HG03558 (cell line): ENCODE measurements around the gene ITFG2.
"Not testable (repeated sequence)": the region's sequence is repeated elsewhere in the genome, so short reads cannot be mapped to it uniquely, and the experiment has no call there.

Experiments
- ATAC-seq: cut with Tn5 transposase; IDR thresholded peaks from one replicate; pipeline ENCODE4 v1.9.1; 2021; ENCODE audit warnings: moderate number of reproducible peaks; ENCODE audit not compliant: unreplicated experiment; ENCODE audit errors: extremely low read depth

Gene ITFG2

DNA sequence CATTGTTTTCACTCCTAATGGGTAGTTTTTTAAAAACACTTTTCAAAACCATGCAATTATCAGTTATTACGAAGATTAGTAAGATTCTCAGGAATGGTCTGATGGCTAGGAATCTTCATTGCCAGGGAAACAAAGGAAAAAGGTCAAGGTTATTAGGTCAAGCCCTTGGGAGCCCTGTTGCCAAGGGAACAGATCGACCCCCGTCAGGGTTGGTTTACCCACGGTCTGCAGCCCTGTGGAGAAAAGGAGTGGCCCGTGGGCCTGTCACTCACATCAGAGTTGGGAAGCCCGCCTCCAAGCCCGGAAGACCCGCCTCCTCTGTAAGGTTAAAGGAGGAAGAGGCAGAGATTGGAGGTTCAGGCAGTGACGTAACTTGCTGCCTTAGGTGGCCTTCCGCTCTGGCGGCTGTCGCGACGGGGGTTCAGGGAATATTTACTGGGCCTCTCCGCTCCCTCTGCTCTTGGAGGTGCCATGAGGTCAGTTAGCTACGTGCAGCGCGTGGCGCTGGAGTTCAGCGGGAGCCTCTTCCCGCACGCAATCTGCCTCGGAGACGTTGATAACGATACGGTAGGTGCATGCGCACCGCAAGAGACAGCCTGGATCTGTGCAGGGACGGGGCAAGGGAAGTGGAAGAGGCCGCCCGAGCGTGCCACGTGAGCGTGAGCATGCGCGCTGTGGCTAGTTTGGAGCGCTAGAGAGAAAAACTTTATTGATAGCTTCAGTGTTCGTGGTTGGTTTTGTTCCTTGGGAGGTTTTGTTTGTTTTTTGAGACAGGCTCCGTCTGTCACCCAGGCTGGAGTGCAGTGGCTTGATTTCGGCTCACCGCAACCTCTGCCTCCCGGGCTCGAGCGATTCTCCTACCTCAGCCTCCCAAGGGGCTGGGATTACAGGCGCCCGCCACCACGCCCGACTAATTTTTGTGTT lies at the start of gene ITFG2:
ITFG2 (plus strand) TSS at position 379 of the 924 bp plus-strand sequence; CDS start at position 472, 93 bp downstream.
- peak; percentile 79 for ATAC-seq

GRCh38 chr12:2764398-2764797 lies 48.1 kb upstream of the ITFG2 start:
- ATAC-seq: no peak

DNA sequence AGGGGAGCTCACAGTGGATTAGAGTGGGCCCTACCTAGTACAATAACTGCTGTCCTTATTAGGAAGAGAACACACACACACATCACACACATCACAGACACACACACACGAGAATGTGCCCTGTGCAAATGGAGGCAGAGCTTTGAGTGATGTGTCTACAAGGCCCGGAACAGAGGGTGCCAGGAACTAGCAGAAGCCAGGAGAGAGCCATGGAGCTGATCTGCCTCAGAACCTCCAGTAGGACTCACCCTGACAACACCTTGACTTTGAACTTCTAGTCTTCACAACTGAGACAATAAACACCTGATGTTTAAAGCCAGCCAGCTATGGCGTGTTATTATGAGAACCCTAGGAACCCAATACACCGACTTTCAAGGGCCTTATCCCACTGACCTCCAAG lies 47.4 kb upstream of the ITFG2 start:
- ATAC-seq: no peak

DNA sequence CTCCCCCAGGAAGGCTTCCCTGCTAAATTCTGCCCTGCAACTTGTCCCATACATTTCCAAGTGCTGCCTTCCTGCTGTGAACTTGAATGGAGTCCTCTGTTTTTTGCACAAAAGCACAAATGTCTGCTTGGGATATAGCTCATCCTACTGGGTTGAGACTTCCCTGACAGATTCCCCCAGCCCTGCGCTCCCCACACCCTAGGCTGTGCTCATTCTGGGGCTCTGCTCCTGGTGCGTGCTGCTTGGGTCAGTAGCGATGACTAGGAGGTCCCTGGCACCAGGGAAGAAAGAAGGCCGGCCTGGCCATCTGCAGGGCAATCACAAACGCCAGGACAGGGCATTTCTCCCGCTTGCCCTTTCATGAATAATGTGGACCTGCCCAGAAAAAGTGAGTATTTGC lies 46.9 kb upstream of the ITFG2 start:
- no peak for ATAC-seq

DNA sequence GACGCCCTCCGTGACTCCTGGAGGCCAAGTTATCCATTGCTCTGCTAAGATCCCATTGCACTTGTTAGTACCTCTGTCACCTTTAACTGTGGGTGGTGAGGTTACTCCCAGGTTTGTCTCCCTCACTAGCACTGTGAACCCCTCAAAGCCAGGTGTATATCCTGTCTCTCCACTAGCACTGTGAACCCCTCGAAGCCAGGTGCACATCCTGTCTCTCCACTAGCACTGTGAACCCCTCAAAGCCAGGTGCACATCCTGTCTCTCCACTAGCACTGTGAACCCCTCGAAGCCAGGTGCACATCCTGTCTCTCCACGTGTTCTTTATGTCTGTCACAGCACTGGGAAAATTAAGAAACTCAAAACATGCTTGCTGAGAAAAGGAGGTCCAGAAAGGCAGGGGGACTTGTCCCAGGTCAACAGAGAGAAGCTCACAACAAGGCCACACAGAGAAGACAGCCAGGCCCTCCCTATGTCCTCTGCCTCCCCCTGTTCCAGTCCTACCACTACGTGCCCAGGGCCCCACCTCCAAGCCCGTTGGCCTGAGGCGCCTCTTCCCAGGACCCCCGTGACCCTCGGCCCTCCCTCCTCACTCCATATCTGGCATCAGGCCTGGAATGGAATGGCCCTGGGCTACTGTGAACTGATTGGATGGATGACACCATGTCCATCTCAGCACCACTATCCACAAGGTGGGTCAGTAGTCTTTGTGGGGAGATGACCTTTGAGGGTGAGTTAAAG lies 44.1 kb upstream of the ITFG2 start:
- ATAC-seq: no peak

GRCh38 chr12:2769866-2770533 lies 42.5 kb upstream of the ITFG2 start:
- ATAC-seq: no peak

GRCh38 chr12:2770544-2770943 lies 41.9 kb upstream of the ITFG2 start:
- not testable (repeated sequence) for ATAC-seq

GRCh38 chr12:2772370-2772769 lies 40.1 kb upstream of the ITFG2 start:
- no peak for ATAC-seq

DNA sequence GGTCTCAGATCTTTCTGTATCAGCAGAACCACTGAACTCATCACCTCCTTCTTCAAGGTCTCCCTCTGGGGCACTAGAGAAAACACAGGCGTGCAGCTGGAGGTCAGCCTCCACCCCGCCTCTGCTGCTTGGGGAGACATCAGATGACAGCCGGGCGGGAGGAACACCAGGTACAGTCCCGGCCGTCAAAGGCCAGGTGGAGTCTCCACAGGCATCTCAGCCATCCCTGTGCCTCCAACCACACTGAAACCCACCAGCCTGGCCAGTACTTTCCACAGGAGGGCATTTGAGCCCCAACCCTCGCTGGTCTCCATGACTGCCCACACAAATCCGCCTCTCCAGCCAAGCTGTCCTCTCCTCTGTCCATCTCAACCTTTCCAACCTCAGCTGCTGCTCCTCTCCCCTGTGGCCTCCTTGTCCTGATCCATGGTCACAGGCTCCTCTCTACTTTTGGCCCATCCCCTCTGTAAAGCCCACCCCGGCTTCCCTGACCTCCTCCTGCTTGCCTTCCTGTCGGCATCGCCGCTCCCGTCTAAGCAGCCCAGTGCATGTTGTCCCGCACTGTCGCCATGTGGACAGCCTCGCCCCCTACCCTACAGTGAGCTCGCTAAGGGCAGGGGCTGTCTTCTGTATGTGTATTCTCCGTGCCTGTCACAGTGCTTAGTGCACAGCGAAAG lies 39.1 kb upstream of the ITFG2 start:
- no peak for ATAC-seq

- no peak for ATAC-seq
These were observed 37.0 kb upstream of the ITFG2 start for GRCh38 chr12:2775431-2775830.

DNA sequence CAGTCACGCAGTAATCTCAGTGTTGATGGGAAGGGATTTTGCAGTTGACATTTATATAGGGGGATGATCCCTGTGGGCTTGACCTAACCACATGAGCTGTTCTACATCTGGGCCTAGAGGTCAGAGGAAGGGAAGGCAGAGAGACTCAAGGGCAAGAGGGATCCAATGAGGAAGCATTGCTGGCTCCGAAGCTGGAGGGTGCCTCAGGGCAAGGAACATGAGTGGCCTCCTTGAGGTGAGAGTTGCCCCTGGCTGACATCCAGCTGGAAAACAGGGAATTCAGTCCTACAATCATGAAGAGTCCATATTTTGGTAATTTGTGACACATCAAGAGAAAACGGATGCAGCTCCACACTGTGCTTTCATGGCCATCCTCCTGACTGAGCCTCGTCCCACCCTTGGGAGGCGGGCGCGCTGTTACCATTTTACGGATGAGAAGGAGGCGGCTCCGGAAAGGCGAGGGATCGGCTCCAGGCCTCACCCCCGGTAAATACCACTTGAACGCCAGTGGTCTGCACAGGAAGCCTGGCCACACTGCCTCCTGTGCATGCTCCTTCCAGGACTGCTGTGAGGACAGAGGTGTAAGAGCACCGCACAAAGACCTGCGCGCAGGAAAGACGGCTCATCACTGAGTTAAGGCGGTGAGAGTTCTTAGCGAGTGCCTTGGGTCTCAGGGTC lies 36.2 kb upstream of the ITFG2 start:
- no peak for ATAC-seq

- ATAC-seq: no peak
These were observed 33.2 kb upstream of the ITFG2 start for GRCh38 chr12:2779281-2779680.

DNA sequence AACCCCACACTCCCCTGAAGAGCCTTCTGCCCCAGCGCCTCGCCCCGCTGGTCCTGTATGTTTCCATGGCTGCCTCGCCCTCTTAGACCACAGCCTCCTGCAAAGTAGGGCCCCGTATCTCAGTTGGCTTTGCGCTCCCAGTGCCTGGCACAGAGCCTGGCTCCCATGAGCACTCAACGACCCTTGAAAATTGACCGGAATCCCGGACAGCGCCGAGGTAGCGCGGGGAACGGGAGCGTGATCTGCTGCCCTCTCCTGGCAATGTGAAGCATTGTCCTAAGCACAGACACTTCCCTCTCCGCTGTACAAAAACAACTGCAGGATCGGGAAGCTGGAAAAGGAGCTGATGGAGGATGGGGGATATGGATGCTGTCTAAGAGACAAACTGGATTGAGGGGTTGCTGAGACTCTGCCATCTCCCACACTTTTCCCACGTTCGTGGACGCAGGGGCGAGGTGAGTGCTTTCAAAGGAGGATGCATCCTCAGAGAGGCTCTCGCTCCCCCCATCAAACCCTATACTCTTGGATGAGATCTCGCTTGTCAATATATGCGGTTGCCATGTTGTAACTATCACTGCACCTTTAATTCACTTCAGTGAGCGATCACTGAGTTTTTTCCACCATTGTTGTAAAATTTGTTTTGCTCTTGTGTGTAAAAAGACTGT lies 28.4 kb upstream of the ITFG2 start:
- ATAC-seq: no peak

GRCh38 chr12:2785017-2785416 lies 27.5 kb upstream of the ITFG2 start:
- no peak for ATAC-seq

DNA sequence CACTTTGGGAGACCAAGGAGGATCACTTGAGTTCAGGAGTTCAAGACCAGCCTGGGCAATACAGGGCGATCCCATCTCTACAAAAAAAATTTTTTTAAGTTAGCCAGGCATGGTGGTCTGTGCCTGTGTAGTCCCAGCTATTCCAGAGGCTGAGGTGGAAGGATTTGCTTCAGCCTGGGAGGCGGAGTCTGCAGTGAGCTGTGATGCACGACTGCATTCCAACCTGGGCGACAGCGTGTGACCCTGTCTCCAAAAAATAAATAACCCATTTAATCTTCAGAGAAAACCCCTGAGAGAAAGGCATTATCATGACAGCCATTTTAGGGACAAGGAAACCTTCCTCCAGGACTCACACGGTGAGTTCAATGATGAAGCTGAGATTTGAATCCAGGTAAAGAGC lies 21.4 kb upstream of the ITFG2 start:
- no peak for ATAC-seq

GRCh38 chr12:2792671-2793500 lies 19.6 kb upstream of the ITFG2 start:
- ATAC-seq: no peak

DNA sequence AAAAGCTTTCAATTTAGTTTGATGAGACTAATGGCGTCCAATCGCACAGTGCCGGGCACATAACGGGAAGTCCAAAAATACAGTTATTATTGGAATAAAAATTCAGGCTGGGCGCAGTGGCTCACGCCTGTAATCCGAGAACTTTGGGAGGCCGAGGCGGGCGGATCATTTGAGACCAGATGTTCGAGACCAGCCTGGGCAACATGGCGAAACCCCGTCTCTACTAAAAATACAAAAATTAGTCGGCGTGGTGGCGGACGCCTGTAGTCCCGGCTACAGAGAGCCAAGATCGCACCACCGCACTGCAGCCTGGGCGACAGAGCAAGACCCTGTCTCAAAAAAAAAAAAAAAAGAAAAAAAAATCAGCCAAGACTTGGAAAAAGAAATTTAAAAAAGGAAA lies 18.9 kb upstream of the ITFG2 start:
- ATAC-seq: no peak

- ATAC-seq: no peak
These were observed 18.2 kb upstream of the ITFG2 start for GRCh38 chr12:2794191-2794735.
